ENCODE measurements around the gene RNU7-1. TPM values are rescaled to one million over a fixed set of nuclear protein-coding genes. Genes with fewer than 3 reads are reported as not detected.
A peak's percentile ranks its signal among the peaks of the same experiment; 100 is the strongest.

Gene RNU7-1
- total and polyA plus RNA-seq, 9 of the 15 experiments (the other 6 are each of a cell fraction or from before 2014, with no cell fraction given) = not detected

- TF ChIP-seq ESRRB (CRISPR knock-in tag; IDR thresholded peaks at IDR 0.05; ENCODE audit: borderline replicate concordance) (no peak), RCOR1 (IDR thresholded peaks at IDR 0.05; ENCODE audit: borderline replicate concordance in 1 of 2, low read depth in 2 of 2, low read length in 2 of 2) (peak in 1 of 2 experiments; percentile 20; a peak in 1 of 4 replicates), ZNF384 (IDR thresholded peaks at IDR 0.05; ENCODE audit: low read depth, low read length) (no peak), KDM4B (IDR thresholded peaks at IDR 0.05; ENCODE audit: borderline replicate concordance in 2 of 2, low read depth in 1 of 2) (no peak), RNF219 (CRISPR knock-in tag; IDR thresholded peaks at IDR 0.05) (no peak), ZNF239 (CRISPR knock-in tag; IDR thresholded peaks at IDR 0.05) (no peak), ILF3 (IDR thresholded peaks at IDR 0.05; ENCODE audit: borderline replicate concordance) (no peak), RBM22 (IDR thresholded peaks at IDR 0.05; ENCODE audit: low read depth, low read length, poor library complexity, severe bottlenecking) (peak; percentile 98), MCM5 (IDR thresholded peaks at IDR 0.05; ENCODE audit: low read depth) (no peak), TAF15 (IDR thresholded peaks at IDR 0.05; ENCODE audit: low read depth, low read length) (peak; percentile 96), ZBTB9 (CRISPR knock-in tag; IDR thresholded peaks at IDR 0.05) (no peak), CBX3 (IDR thresholded peaks at IDR 0.05; ENCODE audit: borderline replicate concordance in 1 of 2, low read length in 2 of 2) (no peak), TRIM28 (IDR thresholded peaks at IDR 0.05) (no peak), HEY1 (CRISPR knock-in tag; IDR thresholded peaks at IDR 0.05; ENCODE audit: borderline replicate concordance) (no peak), ZNF589 (CRISPR knock-in tag; IDR thresholded peaks at IDR 0.05; ENCODE audit: low read depth) (no peak), CC2D1A (IDR thresholded peaks at IDR 0.05) (peak; percentile 46; the same call in 1 of the 2 replicates), ZFP36 (IDR thresholded peaks at IDR 0.05; ENCODE audit: low read depth, low read length, partially characterized antibody) (no peak), FOSL1 (tag; conservative IDR thresholded peaks at IDR 0.05) (no peak), HMG20B (CRISPR knock-in tag; IDR thresholded peaks at IDR 0.05) (no peak), ZNF124 (CRISPR knock-in tag; IDR thresholded peaks at IDR 0.05) (no peak), SAFB2 (IDR thresholded peaks at IDR 0.05; ENCODE audit: borderline replicate concordance, low read depth, low read length, severe bottlenecking) (no peak), ZFP30 (CRISPR knock-in tag; IDR thresholded peaks at IDR 0.05; ENCODE audit: borderline replicate concordance) (no peak), TSC22D4 (tag; IDR thresholded peaks at IDR 0.05) (no peak), DLX4 (CRISPR knock-in tag; IDR thresholded peaks at IDR 0.05) (no peak)
Measured at GRCh38 chr12:6944381-6945186, 968 bp downstream of the RNU7-1 start (continued).

All from K562 (cell line).